ENCODE measurements around the gene NPIPB2.
"Not testable (repeated sequence)": the region's sequence is repeated elsewhere in the genome, so short reads cannot be mapped to it uniquely, and the experiment has no call there.

Gene NPIPB2

GRCh38 chr16:11957591-11958395 is 15.9 kb upstream of the NPIPB2 start:
- DNase-seq = no peak
- Histone ChIP-seq H3K36me3 (ENCODE audit: control insufficient read depth in 1 of 2, insufficient read depth in 2 of 2, low read depth in 1 of 2, low read length in 2 of 2) (no peaks in the 10 kb centered on the region), H3K23ac (ENCODE audit: low read length in 2 of 2) (no peak overlapping the region), H3K27ac (ENCODE audit: low read length, poor library complexity, severe bottlenecking) (no peak overlapping the region), H3K9me3 (ENCODE audit: control insufficient read depth, low read length) (no peaks in the 10 kb centered on the region), H3K14ac (ENCODE audit: low read length in 2 of 2) (no peak overlapping the region), H3K18ac (ENCODE audit: low read depth in 1 of 2, low read length in 2 of 2) (no peak overlapping the region), H2BK5ac (ENCODE audit: low read depth, low read length, poor library complexity, severe bottlenecking) (no peak overlapping the region), H2BK15ac (ENCODE audit: low read depth, poor library complexity, severe bottlenecking) (no peak overlapping the region), H2AK5ac (ENCODE audit: low read length, severe bottlenecking) (peak overlapping the region; percentile 8), H4K8ac (ENCODE audit: low read length) (no peak overlapping the region), H3K79me1 (replicated peaks; ENCODE audit: low read length, poor library complexity, severe bottlenecking) (no peaks in the 10 kb centered on the region), H3K4me2 (ENCODE audit: low read length, poor library complexity, severe bottlenecking) (no peak overlapping the region), H3K4ac (ENCODE audit: low read depth in 1 of 2, low read length in 2 of 2) (no peak overlapping the region), H2AFZ (ENCODE audit: low read depth, low read length) (no peak overlapping the region), H3K4me3 (ENCODE audit: insufficient read depth in 1 of 2, low read depth in 1 of 2, low read length in 2 of 2) (no peak overlapping the region), H2BK12ac (ENCODE audit: low read length in 2 of 2) (no peak overlapping the region), H3K9ac (ENCODE audit: low read length) (peak overlapping the region; percentile 61), H2BK120ac (ENCODE audit: low read depth, low read length) (no peak overlapping the region), H4K91ac (ENCODE audit: low read length) (no peak overlapping the region), H3K4me1 (ENCODE audit: control insufficient read depth, insufficient read depth, low read depth, low read length) (peaks cover 14% of the 10 kb centered on the region), H3K27me3 (ENCODE audit: control insufficient read depth in 1 of 2, insufficient read depth in 1 of 2, low read length in 2 of 2) (no peaks in the 10 kb centered on the region)
- WGBS = 93% methylated on average over 10 of the region's 10 CpGs

- H3K4me1 ChIP-seq (ENCODE audit: control insufficient read depth, insufficient read depth, low read depth, low read length) = peaks cover 14% of the 10 kb centered on the region
- peak overlapping the region; percentile 53 for H2AK5ac ChIP-seq (ENCODE audit: low read length, severe bottlenecking)
- no peak overlapping the region for H2BK5ac ChIP-seq (ENCODE audit: low read depth, low read length, poor library complexity, severe bottlenecking)
- H3K27me3 ChIP-seq (ENCODE audit: control insufficient read depth in 1 of 2, insufficient read depth in 1 of 2, low read length in 2 of 2) = no peaks in the 10 kb centered on the region
- no peak overlapping the region for H3K18ac ChIP-seq (ENCODE audit: low read depth in 1 of 2, low read length in 2 of 2)
- DNase-seq = no peak
- H3K9me3 ChIP-seq (ENCODE audit: control insufficient read depth, low read length) = no peaks in the 10 kb centered on the region
- H3K4ac ChIP-seq (ENCODE audit: low read depth in 1 of 2, low read length in 2 of 2) = no peak overlapping the region
- H3K9ac ChIP-seq (ENCODE audit: low read length) = no peak overlapping the region
- no peak overlapping the region for H2AFZ ChIP-seq (ENCODE audit: low read depth, low read length)
- no peak overlapping the region for H3K27ac ChIP-seq (ENCODE audit: low read length, poor library complexity, severe bottlenecking)
- H3K4me2 ChIP-seq (ENCODE audit: low read length, poor library complexity, severe bottlenecking) = no peak overlapping the region
- no peaks in the 10 kb centered on the region for H3K79me1 ChIP-seq (replicated peaks; ENCODE audit: low read length, poor library complexity, severe bottlenecking)
- no peak overlapping the region for H3K14ac ChIP-seq (ENCODE audit: low read length in 2 of 2)
- H2BK120ac ChIP-seq (ENCODE audit: low read depth, low read length) = peak overlapping the region; percentile 64
- H4K8ac ChIP-seq (ENCODE audit: low read length) = no peak overlapping the region
- no peak overlapping the region for H3K23ac ChIP-seq (ENCODE audit: low read length in 2 of 2)
- H2BK15ac ChIP-seq (ENCODE audit: low read depth, poor library complexity, severe bottlenecking) = no peak overlapping the region
- no peaks in the 10 kb centered on the region for H3K36me3 ChIP-seq (ENCODE audit: control insufficient read depth in 1 of 2, insufficient read depth in 2 of 2, low read depth in 1 of 2, low read length in 2 of 2)
- H2BK12ac ChIP-seq (ENCODE audit: low read length in 2 of 2) = no peak overlapping the region
- H3K4me3 ChIP-seq (ENCODE audit: insufficient read depth in 1 of 2, low read depth in 1 of 2, low read length in 2 of 2) = no peak overlapping the region
- WGBS = 96% methylated on average over 2 of the region's 2 CpGs
- H4K91ac ChIP-seq (ENCODE audit: low read length) = no peak overlapping the region
These were observed 14.7 kb upstream of the NPIPB2 start for GRCh38 chr16:11956558-11956957.

GRCh38 chr16:11955713-11956123 is 13.9 kb upstream of the NPIPB2 start:
- Histone ChIP-seq H3K4ac (ENCODE audit: low read depth in 1 of 2, low read length in 2 of 2) (no peak overlapping the region), H3K9me3 (ENCODE audit: control insufficient read depth, low read length) (no peaks in the 10 kb centered on the region), H3K23ac (ENCODE audit: low read length in 2 of 2) (peak overlapping the region in 1 of 2 experiments; percentile 46), H2BK15ac (ENCODE audit: low read depth, poor library complexity, severe bottlenecking) (no peak overlapping the region), H4K8ac (ENCODE audit: low read length) (peak overlapping the region; percentile 52), H2BK12ac (ENCODE audit: low read length in 2 of 2) (peak overlapping the region; percentile 23 to 29), H3K27me3 (ENCODE audit: control insufficient read depth in 1 of 2, insufficient read depth in 1 of 2, low read length in 2 of 2) (no peaks in the 10 kb centered on the region), H3K14ac (ENCODE audit: low read length in 2 of 2) (no peak overlapping the region), H4K91ac (ENCODE audit: low read length) (no peak overlapping the region), H2BK120ac (ENCODE audit: low read depth, low read length) (no peak overlapping the region), H3K36me3 (ENCODE audit: control insufficient read depth in 1 of 2, insufficient read depth in 2 of 2, low read depth in 1 of 2, low read length in 2 of 2) (no peaks in the 10 kb centered on the region), H2AFZ (ENCODE audit: low read depth, low read length) (no peak overlapping the region), H2BK5ac (ENCODE audit: low read depth, low read length, poor library complexity, severe bottlenecking) (no peak overlapping the region), H3K4me2 (ENCODE audit: low read length, poor library complexity, severe bottlenecking) (peak overlapping the region; percentile 10), H3K9ac (ENCODE audit: low read length) (peak overlapping the region; percentile 47), H3K4me1 (ENCODE audit: control insufficient read depth, insufficient read depth, low read depth, low read length) (peaks cover 14% of the 10 kb centered on the region), H3K79me1 (replicated peaks; ENCODE audit: low read length, poor library complexity, severe bottlenecking) (no peaks in the 10 kb centered on the region), H2AK5ac (ENCODE audit: low read length, severe bottlenecking) (no peak overlapping the region), H3K4me3 (ENCODE audit: insufficient read depth in 1 of 2, low read depth in 1 of 2, low read length in 2 of 2) (peak overlapping the region in 1 of 2 experiments; percentile 12), H3K18ac (ENCODE audit: low read depth in 1 of 2, low read length in 2 of 2) (peak overlapping the region in 1 of 2 experiments; percentile 25), H3K27ac (ENCODE audit: low read length, poor library complexity, severe bottlenecking) (peak overlapping the region; percentile 24)
- peak; percentile 97 for DNase-seq
- 3% methylated on average over 8 of the region's 8 CpGs for WGBS

GRCh38 chr16:11953576-11953975 is 11.7 kb upstream of the NPIPB2 start:
- not testable (repeated sequence) for DNase-seq; H3K4me3 ChIP-seq (ENCODE audit: insufficient read depth in 1 of 2, low read depth in 1 of 2, low read length in 2 of 2); H2BK120ac ChIP-seq (ENCODE audit: low read depth, low read length); H3K23ac ChIP-seq (ENCODE audit: low read length in 2 of 2); H3K27me3 ChIP-seq (ENCODE audit: control insufficient read depth in 1 of 2, insufficient read depth in 1 of 2, low read length in 2 of 2); H3K4me2 ChIP-seq (ENCODE audit: low read length, poor library complexity, severe bottlenecking); H2AK5ac ChIP-seq (ENCODE audit: low read length, severe bottlenecking); H3K14ac ChIP-seq (ENCODE audit: low read length in 2 of 2); H2BK5ac ChIP-seq (ENCODE audit: low read depth, low read length, poor library complexity, severe bottlenecking); H3K36me3 ChIP-seq (ENCODE audit: control insufficient read depth in 1 of 2, insufficient read depth in 2 of 2, low read depth in 1 of 2, low read length in 2 of 2); H4K8ac ChIP-seq (ENCODE audit: low read length); H3K4ac ChIP-seq (ENCODE audit: low read depth in 1 of 2, low read length in 2 of 2); H4K91ac ChIP-seq (ENCODE audit: low read length); H3K27ac ChIP-seq (ENCODE audit: low read length, poor library complexity, severe bottlenecking); H3K18ac ChIP-seq (ENCODE audit: low read depth in 1 of 2, low read length in 2 of 2); H3K9me3 ChIP-seq (ENCODE audit: control insufficient read depth, low read length); H2BK15ac ChIP-seq (ENCODE audit: low read depth, poor library complexity, severe bottlenecking); H3K9ac ChIP-seq (ENCODE audit: low read length); H2AFZ ChIP-seq (ENCODE audit: low read depth, low read length); H3K79me1 ChIP-seq (replicated peaks; ENCODE audit: low read length, poor library complexity, severe bottlenecking); H2BK12ac ChIP-seq (ENCODE audit: low read length in 2 of 2)
- 98% methylated on average over 5 of the region's 8 CpGs for WGBS
- peaks cover 11% of the 10 kb centered on the region for H3K4me1 ChIP-seq (ENCODE audit: control insufficient read depth, insufficient read depth, low read depth, low read length)

Measured in mesenchymal stem cell (in vitro differentiated cells and primary cell).